Heart left ventricle (tissue), 16 donors: Measurements from ENCODE around the gene NTMT1. TPM values are rescaled to one million over a fixed set of nuclear protein-coding genes. Genes with fewer than 3 reads are reported as not detected.

Experiments
- ATAC-seq, 4 donors: fragments of 200-7000 bp; cut with Tn5 transposase; one replicate each; pipeline ENCODE4 v1.9.1; 2020 to 2022; ENCODE audit warnings: moderate library complexity in 4 of 4, mild to moderate bottlenecking in 3 of 4, moderate number of reproducible peaks in 1 of 4
- DNase-seq, 5 donors: peaks; one replicate each; pipeline ENCODE4 v3.0.0-alpha.2; 2020
- H3K27ac ChIP-seq, 12 donors: fragments of 200-600 bp; sonication (generic) in 4 of 12; one replicate each; pipeline versions ENCODE4 v1.5.0 to v1.8.0; 2016 to 2022; ENCODE audit warnings: mild to moderate bottlenecking in 2 of 12
- H3K27me3 ChIP-seq, 9 donors: fragments of 200-600 bp; sonication (generic) in 2 of 9; one replicate each; pipeline versions ENCODE4 v1.5.1 to v1.8.0; 2016 to 2022; ENCODE audit warnings: mild to moderate bottlenecking in 3 of 9
- H3K36me3 ChIP-seq, 9 donors: fragments of 200-600 bp; sonication (generic) in 2 of 9; one replicate each; pipeline versions ENCODE4 v1.5.0 to v1.8.0; 2018 to 2022; ENCODE audit warnings: mild to moderate bottlenecking in 2 of 9
- H3K4me1 ChIP-seq, 12 donors: fragments of 200-600 bp; sonication (generic) in 4 of 12; one replicate each; pipeline versions ENCODE4 v1.5.0 to v1.8.0; 2016 to 2022; ENCODE audit warnings: mild to moderate bottlenecking in 3 of 12
- H3K4me3 ChIP-seq, 12 donors: fragments of 200-600 bp; sonication (generic) in 4 of 12; one replicate each; pipeline versions ENCODE4 v1.5.0 to v1.8.0; 2017 to 2022; ENCODE audit warnings: mild to moderate bottlenecking in 9 of 12, moderate library complexity in 4 of 12
- H3K9me3 ChIP-seq, 12 donors: fragments of 200-600 bp; sonication (generic) in 4 of 12; one replicate each; pipeline versions ENCODE4 v1.5.0 to v1.8.0; 2016 to 2022; ENCODE audit warnings: mild to moderate bottlenecking in 1 of 12
- POLR2A ChIP-seq, 2 donors: fragments of 450-650 bp; IDR thresholded peaks; one replicate each; pipeline ENCODE4 v1.6.1; 2017; ENCODE audit warnings: antibody characterized with exemption in 2 of 2, mild to moderate bottlenecking in 2 of 2, moderate library complexity in 2 of 2
- WGBS, 4 donors: extraction: QIAGEN DNeasy Blood & Tissue Kit in 2 of 4; methylation state at CpG; one replicate each; pipeline versions ENCODE4 v1.1.5 to v1.1.7; 2013 to 2018; 5-methylcytosine and 5-hydroxymethylcytosine counted together
- intact Hi-C, 10 donors: fragments of 100-400 bp; cut with DNase I; formaldehyde crosslinking; loops; one replicate each; pipeline versions ENCODE4 v1.11.1 to v1.14.2; 2022
- polyA plus RNA-seq, 2 donors: library from polyadenylated mRNA; stranded (reverse); fragments of 200-250 nt; gene quantifications; one replicate each; pipeline ENCODE4 v1.2.3, GENCODE V29; 2013
- total RNA-seq, 9 donors: library from RNA; depleted of rRNA in 2 of 9; stranded (reverse); fragments of >200 nt in 2 of 9; fragmentation: NEBNext Ultra II Directional in 3 of 9; extraction: Animal tissue kit (Norgen Biotek cat#: 25700) in 3 of 9; gene quantifications; one replicate each; pipeline versions ENCODE4 v1.1.0 to v1.2.4, GENCODE V29; 2016 to 2023
- TF ChIP-seq, protein P1 (sequence below), 12 donors: fragments of 200-600 bp; sonication (generic) in 4 of 12; IDR thresholded peaks; one replicate each; pipeline versions ENCODE4 v1.5.0 to v1.8.0; 2018 to 2022; ENCODE audit warnings: antibody characterized with exemption in 12 of 12, mild to moderate bottlenecking in 5 of 12
- donor health status: ischemic (EF 13 %, LVEDD 7.1; RV severe dilation, severe dysfunction).
- donor health status: healthy with polysubstance abuse.
- donor health status: DM: no; HTN: yes; CAD: no.
- donor health status: DM: no; HTN: no; CAD: no.
- donor health status: ischemic (EF 25% LVEDD 6.9; RV normal size, moderate dysfunction).
- donor health status: ischemic (EF 25% LVEDD 5.7; RV mildly dilated, moderate dysfunction).
- donor health status: healthy.
- donor health status: DM: yes; HTN: yes; CAD: no.
- donor health status: ischemic (EF 35%, LVEDD 5.7; RV mildly dilated, moderate dysfunction).
- donor health status: nonischemic (EF 11% LVEDD 7.7; RV severe dilation, severe dysfunction).
- donor health status: DM: yes; HTN: yes; CAD: no.
- donor health status: PGD.
- donor health status: ischemic (EF 29% LVEDD 5.4; RV normal size, mild dysfunction).
- donor health status: nonischemic (EF 23%, LVEDD 6.1; RV moderate dilation, normal function).

NTMT1 gene
- total and polyA plus RNA-seq, 11 donors: 39.0 to 111 (median 61.5) TPM

DNA sequence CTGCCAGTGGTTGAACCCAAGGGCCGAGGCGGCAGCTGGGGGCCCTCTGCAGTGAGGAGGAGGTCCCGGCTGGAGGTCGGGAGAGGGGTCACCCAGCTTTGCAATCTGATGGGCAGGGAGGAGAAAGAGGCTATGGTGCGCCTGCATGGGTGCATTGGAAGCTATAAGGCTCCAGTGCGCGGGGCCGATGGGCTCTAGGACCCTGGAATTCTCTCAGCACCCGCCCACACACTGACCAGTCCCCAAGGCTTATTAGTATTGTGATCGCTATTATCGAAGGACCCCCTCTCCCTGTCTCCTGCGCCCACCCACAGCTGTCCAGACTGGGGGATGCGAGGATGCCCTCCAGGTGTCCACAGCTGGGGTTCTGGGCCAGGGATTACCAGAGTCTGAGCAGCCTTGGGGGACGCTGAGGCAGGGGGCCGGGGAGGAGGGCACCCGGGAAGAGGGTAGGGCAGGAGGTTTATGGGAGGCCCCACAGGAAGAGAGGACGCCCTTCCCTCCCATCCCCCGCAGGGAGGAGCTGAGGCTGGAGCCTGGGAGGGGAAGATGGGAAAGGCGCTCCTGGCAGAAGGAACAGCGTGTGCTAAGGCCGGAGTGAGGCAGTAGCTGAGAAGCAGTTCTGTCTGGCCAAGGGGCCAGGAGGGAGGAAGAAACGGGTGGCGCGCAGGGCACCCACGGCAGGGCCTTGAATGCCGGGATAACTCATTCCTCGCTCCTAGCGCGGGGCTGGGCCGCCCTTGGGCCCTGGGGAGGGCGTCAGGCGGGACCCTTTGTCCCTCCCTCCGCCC lies 29.2 kb upstream of the NTMT1 start:
- H3K27ac ChIP-seq: peak overlapping the region; percentile 35 to 93 (median 87)
- DNase-seq: peak; percentile 70 to 82 (median 82)
- peak; percentile 53 to 90 (median 88) for ATAC-seq
- H3K36me3 ChIP-seq: no peaks in the 10 kb centered on the region
- peaks cover 0 to 37% (median 19%) of the 10 kb centered on the region in 12 donors for H3K4me1 ChIP-seq
- H3K4me3 ChIP-seq: peak overlapping the region in 11 of 12 donors; percentile 30 to 62 (median 54)
- TF ChIP-seq, protein P1, sequence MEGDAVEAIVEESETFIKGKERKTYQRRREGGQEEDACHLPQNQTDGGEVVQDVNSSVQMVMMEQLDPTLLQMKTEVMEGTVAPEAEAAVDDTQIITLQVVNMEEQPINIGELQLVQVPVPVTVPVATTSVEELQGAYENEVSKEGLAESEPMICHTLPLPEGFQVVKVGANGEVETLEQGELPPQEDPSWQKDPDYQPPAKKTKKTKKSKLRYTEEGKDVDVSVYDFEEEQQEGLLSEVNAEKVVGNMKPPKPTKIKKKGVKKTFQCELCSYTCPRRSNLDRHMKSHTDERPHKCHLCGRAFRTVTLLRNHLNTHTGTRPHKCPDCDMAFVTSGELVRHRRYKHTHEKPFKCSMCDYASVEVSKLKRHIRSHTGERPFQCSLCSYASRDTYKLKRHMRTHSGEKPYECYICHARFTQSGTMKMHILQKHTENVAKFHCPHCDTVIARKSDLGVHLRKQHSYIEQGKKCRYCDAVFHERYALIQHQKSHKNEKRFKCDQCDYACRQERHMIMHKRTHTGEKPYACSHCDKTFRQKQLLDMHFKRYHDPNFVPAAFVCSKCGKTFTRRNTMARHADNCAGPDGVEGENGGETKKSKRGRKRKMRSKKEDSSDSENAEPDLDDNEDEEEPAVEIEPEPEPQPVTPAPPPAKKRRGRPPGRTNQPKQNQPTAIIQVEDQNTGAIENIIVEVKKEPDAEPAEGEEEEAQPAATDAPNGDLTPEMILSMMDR (IDR thresholded peaks at IDR 0.05): no peak
- peak in 1 of 2 donors; percentile 38 for TF ChIP-seq POLR2A (IDR thresholded peaks at IDR 0.05)
- H3K9me3 ChIP-seq: no peaks in the 10 kb centered on the region
- intact Hi-C loops: loop anchor here in 2 of 10 donors (5.0 to 10.0 kb wide), 2 partner anchors 99 to 272 kb away; no protein-coding TSS in a partner anchor
- peaks cover 0 to 21% (median 0%) of the 10 kb centered on the region in 9 donors for H3K27me3 ChIP-seq
- WGBS, 4 donors: 23 to 32% (median 27%) methylated on average over 32 to 33 of the region's 33 CpGs

DNA sequence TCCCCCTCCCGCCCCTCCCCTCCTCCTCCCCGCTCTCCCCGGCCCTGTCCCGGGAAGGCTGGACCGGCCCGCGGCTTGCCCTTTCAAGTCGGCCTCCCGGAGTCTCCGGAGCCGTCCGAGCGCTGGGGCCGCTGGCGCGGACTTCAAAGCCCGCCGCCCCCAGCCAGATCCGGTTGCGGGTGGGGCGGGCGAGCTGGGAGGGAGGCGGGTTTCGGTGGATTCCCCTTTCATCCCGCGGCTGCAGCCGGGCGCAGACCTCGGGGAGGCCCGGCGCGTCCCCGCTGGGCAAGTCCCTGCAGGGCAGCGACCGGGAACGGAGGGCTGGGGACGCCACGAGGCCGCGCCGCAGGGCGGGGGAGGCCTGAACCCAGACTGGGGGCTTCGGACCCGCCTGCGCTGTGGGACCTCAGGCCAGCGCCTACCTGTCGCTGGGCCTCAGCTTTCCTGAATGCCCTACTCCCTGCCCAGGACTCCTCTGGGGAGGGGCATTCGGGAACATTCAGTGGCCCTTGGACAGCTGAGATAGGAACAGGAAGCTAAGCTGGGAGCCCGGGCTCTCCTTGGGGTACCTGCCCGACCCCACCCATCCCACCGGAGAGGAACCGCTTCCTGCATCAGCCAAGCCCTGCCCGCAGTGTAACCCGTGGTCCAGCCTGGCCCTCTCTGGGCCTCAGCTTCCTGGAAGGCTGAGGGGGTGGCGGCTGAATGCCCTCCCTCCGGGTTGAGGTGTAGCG lies 28.4 kb upstream of the NTMT1 start:
- ATAC-seq (peak; percentile 6 to 72 (median 68)), DNase-seq (peak; percentile 67 to 83 (median 72))
- peaks cover 0 to 21% (median 0%) of the 10 kb centered on the region in 9 donors for H3K27me3 ChIP-seq
- 7 to 16% (median 10%) methylated on average over 19 to 57 of the region's 57 CpGs for WGBS, 4 donors
- peaks cover 0 to 37% (median 19%) of the 10 kb centered on the region in 12 donors for H3K4me1 ChIP-seq
- H3K27ac ChIP-seq: peak overlapping the region; percentile 35 to 93 (median 87)
- H3K4me3 ChIP-seq: peak overlapping the region in 11 of 12 donors; percentile 30 to 62 (median 54)
- H3K9me3 ChIP-seq: no peaks in the 10 kb centered on the region
- TF ChIP-seq POLR2A (IDR thresholded peaks at IDR 0.05): no peak
- TF ChIP-seq, protein P1 (IDR thresholded peaks at IDR 0.05): no peak
- H3K36me3 ChIP-seq: no peaks in the 10 kb centered on the region
- intact Hi-C loops: loop anchor here in 2 of 10 donors (5.0 to 10.0 kb wide), 2 partner anchors 100 to 273 kb away; no protein-coding TSS in a partner anchor

GRCh38 chr9:129598089-129598596 lies 27.8 kb upstream of the NTMT1 start:
- intact Hi-C loops: loop anchor here in 2 of 10 donors (5.0 to 10.0 kb wide), 2 partner anchors 101 to 273 kb away; no protein-coding TSS in a partner anchor
- Histone ChIP-seq H3K9me3 (no peaks in the 10 kb centered on the region), H3K27ac (peak overlapping the region in 10 of 12 donors; percentile 77 to 93 (median 87)), H3K36me3 (no peaks in the 10 kb centered on the region), H3K4me3 (peak overlapping the region in 8 of 12 donors; percentile 30 to 62 (median 54)), H3K27me3 (peaks cover 0 to 21% (median 0%) of the 10 kb centered on the region in 9 donors), H3K4me1 (peaks cover 0 to 40% (median 20%) of the 10 kb centered on the region in 12 donors)
- ATAC-seq (no peak), DNase-seq (no peak)
- 72 to 78% (median 73%) methylated on average over 12 to 14 of the region's 14 CpGs for WGBS, 4 donors
- TF ChIP-seq POLR2A (IDR thresholded peaks at IDR 0.05): no peak
- TF ChIP-seq, protein P1 (IDR thresholded peaks at IDR 0.05): no peak
